HepG2 (cell line): ENCODE measurements around the gene SRC. TPM values are rescaled to one million over a fixed set of nuclear protein-coding genes. Genes with fewer than 3 reads are reported as not detected.

ENCODE experiments used
- ATF7-NPFF ChIP-seq: sonication (generic); formaldehyde crosslinking; IDR thresholded peaks from 2 replicates; pipeline ENCODE4 v1.8.1; 2023; ENCODE audit warnings: mild to moderate bottlenecking, low read depth, missing genetic modification reagents, moderate library complexity
- EP300 ChIP-seq, 3 experiments: sonication (generic) in 1 of 3; formaldehyde crosslinking in 1 of 3; IDR thresholded peaks; 2 replicates each; pipeline versions ENCODE4 v1.5.1 to v1.6.1; 2011 to 2020; ENCODE audit warnings: low read depth in 2 of 3, low read length in 2 of 3, borderline replicate concordance in 1 of 3, improper control_type of control experiment in 1 of 3, mild to moderate bottlenecking in 1 of 3, missing genetic modification reagents in 1 of 3, moderate library complexity in 1 of 3
- ESRRA ChIP-seq: sonication (generic); formaldehyde crosslinking; IDR thresholded peaks from 2 replicates; pipeline ENCODE4 v1.5.1; 2020; ENCODE audit warnings: mild to moderate bottlenecking, low read depth, missing genetic modification reagents
- FIP1L1 ChIP-seq: fragments of 200-400 bp; formaldehyde crosslinking; IDR thresholded peaks from 2 replicates; pipeline ENCODE4 v1.6.1; 2018; ENCODE audit warnings: low read depth, mild to moderate bottlenecking, low read length, moderate library complexity, borderline replicate concordance; ENCODE audit not compliant: insufficient read depth
- KAT8 ChIP-seq: IDR thresholded peaks from 2 replicates; pipeline ENCODE4 v1.6.1; 2016; ENCODE audit warnings: missing genetic modification reagents, missing compliant biosample characterization
- NR2F1 ChIP-seq, 2 experiments: fragments of 450-650 bp in 1 of 2; formaldehyde crosslinking in 1 of 2; IDR thresholded peaks; 2 replicates each; pipeline versions ENCODE4 v1.5.0 to v1.6.1; 2016 to 2020; ENCODE audit warnings: mild to moderate bottlenecking in 1 of 2, missing compliant biosample characterization in 1 of 2, missing genetic modification reagents in 1 of 2, moderate library complexity in 1 of 2
- PRMT3 ChIP-seq: sonication (generic); formaldehyde crosslinking; IDR thresholded peaks from 2 replicates; pipeline ENCODE4 v1.8.1; 2022; ENCODE audit warnings: low read depth, mild to moderate bottlenecking, moderate library complexity, missing genetic modification reagents, borderline replicate concordance
- SOX5 ChIP-seq: IDR thresholded peaks from 2 replicates; pipeline ENCODE4 v1.6.1; 2016; ENCODE audit warnings: borderline replicate concordance
- TEAD3 ChIP-seq: optimal IDR thresholded peaks from 2 replicates; pipeline ENCODE3; 2016; ENCODE audit warnings: borderline replicate concordance
- THYN1 ChIP-seq: sonication (generic); formaldehyde crosslinking; IDR thresholded peaks from 2 replicates; pipeline ENCODE4 v1.8.1; 2023; ENCODE audit warnings: low read depth, mild to moderate bottlenecking, moderate library complexity, missing genetic modification reagents, borderline replicate concordance
- ZFX ChIP-seq: sonication (generic); formaldehyde crosslinking; IDR thresholded peaks from 2 replicates; pipeline ENCODE4 v1.4.0; 2020; ENCODE audit warnings: mild to moderate bottlenecking, low read depth, missing genetic modification reagents, moderate library complexity
- ZNF136 ChIP-seq: sonication (generic); formaldehyde crosslinking; IDR thresholded peaks from 2 replicates; pipeline ENCODE4 v1.8.1; 2022; ENCODE audit warnings: low read depth, mild to moderate bottlenecking, moderate library complexity, missing genetic modification reagents
- ZNF564 ChIP-seq: sonication (generic); formaldehyde crosslinking; IDR thresholded peaks from 2 replicates; pipeline ENCODE4 v1.8.1; 2023; ENCODE audit warnings: mild to moderate bottlenecking, missing genetic modification reagents
- ZNF572 ChIP-seq: sonication (generic); formaldehyde crosslinking; IDR thresholded peaks from 2 replicates; pipeline ENCODE4 v1.5.1; 2020; ENCODE audit warnings: mild to moderate bottlenecking, missing genetic modification reagents
- ZNF761 ChIP-seq: sonication (generic); formaldehyde crosslinking; conservative IDR thresholded peaks from 2 replicates; pipeline ENCODE4 v1.4.0; 2020; ENCODE audit warnings: mild to moderate bottlenecking, missing genetic modification reagents
- ZNF772 ChIP-seq: sonication (generic); formaldehyde crosslinking; IDR thresholded peaks from 2 replicates; pipeline ENCODE4 v1.5.0; 2020; ENCODE audit warnings: mild to moderate bottlenecking, missing genetic modification reagents
- ZSCAN21 ChIP-seq: sonication (generic); formaldehyde crosslinking; IDR thresholded peaks from 2 replicates; pipeline ENCODE4 v1.8.0; 2022; ENCODE audit warnings: mild to moderate bottlenecking, missing genetic modification reagents, moderate library complexity, borderline replicate concordance
- polyA plus RNA-seq, 8 experiments: library from polyadenylated mRNA; depleted of rRNA in 3 of 8; stranded (reverse) in 7 of 8; unstranded in 1 of 8; fragments of >200 nt; fragmentation: Illumina TruSeq in 4 of 8; extraction: Trizol in 4 of 8; gene quantifications; 2 replicates each; pipeline versions ENCODE4 v1.2.1 to v1.2.3, GENCODE V29; 2011 to 2016; ENCODE audit warnings: low read depth in 4 of 8, missing spikeins in 1 of 8, mixed read lengths in 1 of 8; ENCODE audit not compliant: insufficient read depth in 1 of 8
- total RNA-seq, 5 experiments: library from RNA; depleted of rRNA; stranded (reverse); fragments of >200 nt; fragmentation: Illumina TruSeq; extraction: Trizol; gene quantifications; 2 replicates each; pipeline ENCODE4 v1.2.3, GENCODE V29; 2016; ENCODE audit warnings: low read depth in 1 of 5
- TF ChIP-seq, protein P1 (sequence below): sonication (generic); formaldehyde crosslinking; IDR thresholded peaks from 2 replicates; pipeline ENCODE4 v1.5.0; 2020; ENCODE audit warnings: missing genetic modification reagents
- TF ChIP-seq, protein P2 (sequence below): sonication (generic); formaldehyde crosslinking; IDR thresholded peaks from 2 replicates; pipeline ENCODE4 v1.4.0; 2020; ENCODE audit warnings: mild to moderate bottlenecking, missing genetic modification reagents
- TF ChIP-seq, protein P3 (sequence below): sonication (generic); formaldehyde crosslinking; IDR thresholded peaks from 2 replicates; pipeline ENCODE4 v1.5.0; 2020; ENCODE audit warnings: mild to moderate bottlenecking, missing genetic modification reagents, borderline replicate concordance
- TF ChIP-seq, protein P4 (sequence below): sonication (generic); formaldehyde crosslinking; IDR thresholded peaks from 2 replicates; pipeline ENCODE4 v1.4.0; 2020; ENCODE audit warnings: missing genetic modification reagents; ENCODE audit errors: not compliant biosample characterization

SRC gene
- total and polyA plus RNA-seq, 2 of the 13 experiments (the other 11 are each of a cell fraction or from before 2014, with no cell fraction given), result 54.7 to 192 TPM

GRCh38 chr20:37335642-37336368, 10.1 kb upstream of the SRC start (continued):
- TF ChIP-seq, protein P1, sequence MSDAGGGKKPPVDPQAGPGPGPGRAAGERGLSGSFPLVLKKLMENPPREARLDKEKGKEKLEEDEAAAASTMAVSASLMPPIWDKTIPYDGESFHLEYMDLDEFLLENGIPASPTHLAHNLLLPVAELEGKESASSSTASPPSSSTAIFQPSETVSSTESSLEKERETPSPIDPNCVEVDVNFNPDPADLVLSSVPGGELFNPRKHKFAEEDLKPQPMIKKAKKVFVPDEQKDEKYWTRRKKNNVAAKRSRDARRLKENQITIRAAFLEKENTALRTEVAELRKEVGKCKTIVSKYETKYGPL (CRISPR knock-in tag), result no peak
- TF ChIP-seq FIP1L1 (no peak), EP300 (IDR thresholded peaks at IDR 0.05; ENCODE audit: low read depth in 2 of 2, low read length in 2 of 2) (0 out of 4 replicates have a peak, but pooled peaks of 1 of the 2 experiments have one; percentile 8), EP300 (CRISPR knock-in tag; IDR thresholded peaks at IDR 0.05; ENCODE audit: borderline replicate concordance) (peak; percentile 14; the same call in 1 of the 2 replicates), PRMT3 (CRISPR knock-in tag) (no peak), KAT8 (CRISPR knock-in tag) (peak; percentile 45; the same call in 1 of the 2 replicates), ZNF136 (CRISPR knock-in tag) (no peak; the same call in 1 of the 2 replicates), ATF7-NPFF (CRISPR knock-in tag) (no peak), ZNF572 (CRISPR knock-in tag) (peak; percentile 96), ESRRA (CRISPR knock-in tag) (no peak), ZNF772 (CRISPR knock-in tag) (0 out of 2 replicates have a peak, but pooled peaks have one; percentile 5), ZNF761 (CRISPR knock-in tag) (no peak; the same call in 1 of the 2 replicates), ZSCAN21 (CRISPR knock-in tag) (0 out of 2 replicates have a peak, but pooled peaks have one; percentile 33), ZFX (CRISPR knock-in tag) (no peak), ZNF564 (CRISPR knock-in tag) (peak; percentile 27; the same call in 1 of the 2 replicates), SOX5 (CRISPR knock-in tag) (0 out of 2 replicates have a peak, but pooled peaks have one; percentile 23), TEAD3 (CRISPR knock-in tag) (peak; percentile 73), THYN1 (CRISPR knock-in tag) (no peak), NR2F1 (CRISPR knock-in tag; IDR thresholded peaks at IDR 0.05) (no peak)
- TF ChIP-seq, protein P2, sequence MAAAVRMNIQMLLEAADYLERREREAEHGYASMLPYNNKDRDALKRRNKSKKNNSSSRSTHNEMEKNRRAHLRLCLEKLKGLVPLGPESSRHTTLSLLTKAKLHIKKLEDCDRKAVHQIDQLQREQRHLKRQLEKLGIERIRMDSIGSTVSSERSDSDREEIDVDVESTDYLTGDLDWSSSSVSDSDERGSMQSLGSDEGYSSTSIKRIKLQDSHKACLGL (CRISPR knock-in tag), result 0 out of 2 replicates have a peak, but pooled peaks have one; percentile 40
- TF ChIP-seq, protein P3, sequence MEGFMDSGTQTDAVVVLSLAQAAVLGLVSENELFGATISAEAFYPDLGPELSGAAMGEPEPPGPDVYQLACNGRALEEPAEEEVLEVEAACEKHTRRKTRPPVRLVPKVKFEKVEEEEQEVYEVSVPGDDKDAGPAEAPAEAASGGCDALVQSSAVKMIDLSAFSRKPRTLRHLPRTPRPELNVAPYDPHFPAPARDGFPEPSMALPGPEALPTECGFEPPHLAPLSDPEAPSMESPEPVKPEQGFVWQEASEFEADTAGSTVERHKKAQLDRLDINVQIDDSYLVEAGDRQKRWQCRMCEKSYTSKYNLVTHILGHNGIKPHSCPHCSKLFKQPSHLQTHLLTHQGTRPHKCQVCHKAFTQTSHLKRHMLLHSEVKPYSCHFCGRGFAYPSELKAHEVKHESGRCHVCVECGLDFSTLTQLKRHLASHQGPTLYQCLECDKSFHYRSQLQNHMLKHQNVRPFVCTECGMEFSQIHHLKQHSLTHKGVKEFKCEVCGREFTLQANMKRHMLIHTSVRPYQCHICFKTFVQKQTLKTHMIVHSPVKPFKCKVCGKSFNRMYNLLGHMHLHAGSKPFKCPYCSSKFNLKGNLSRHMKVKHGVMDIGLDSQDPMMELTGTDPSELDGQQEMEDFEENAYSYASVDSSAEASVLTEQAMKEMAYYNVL (CRISPR knock-in tag), result peak; percentile 80
- TF ChIP-seq, protein P4, sequence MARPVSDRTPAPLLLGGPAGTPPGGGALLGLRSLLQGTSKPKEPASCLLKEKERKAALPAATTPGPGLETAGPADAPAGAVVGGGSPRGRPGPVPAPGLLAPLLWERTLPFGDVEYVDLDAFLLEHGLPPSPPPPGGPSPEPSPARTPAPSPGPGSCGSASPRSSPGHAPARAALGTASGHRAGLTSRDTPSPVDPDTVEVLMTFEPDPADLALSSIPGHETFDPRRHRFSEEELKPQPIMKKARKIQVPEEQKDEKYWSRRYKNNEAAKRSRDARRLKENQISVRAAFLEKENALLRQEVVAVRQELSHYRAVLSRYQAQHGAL, result no peak
